Fibroblast of mammary gland (primary cell): ENCODE data around the gene CHID1.

Source experiments
- DNase-seq: peaks from one replicate; pipeline ENCODE4 v3.0.0-alpha.2; 2010; ENCODE audit warnings: low read depth
- H3K4me3 ChIP-seq: 2 replicates; pipeline ENCODE4 v1.5.1; 2011; ENCODE audit warnings: low read depth, mild to moderate bottlenecking, low read length, moderate library complexity; ENCODE audit not compliant: control insufficient read depth
- CTCF ChIP-seq: conservative IDR thresholded peaks from 2 replicates; pipeline ENCODE4 v1.5.1; 2011; ENCODE audit warnings: low read depth, low read length, inconsistent platforms; ENCODE audit not compliant: control insufficient read depth, insufficient read depth

Gene CHID1

GRCh38 chr11:837189-837989 lies 73.2 kb downstream of the CHID1 start:
- H3K4me3 ChIP-seq: no peak overlapping the region
- DNase-seq: no peak
- TF ChIP-seq CTCF: no peak

- no peak overlapping the region for H3K4me3 ChIP-seq
- TF ChIP-seq CTCF: no peak
- no peak for DNase-seq
These were observed 73.9 kb downstream of the CHID1 start for GRCh38 chr11:836700-837099.

- no peak for TF ChIP-seq CTCF
- no peak overlapping the region for H3K4me3 ChIP-seq
- no peak for DNase-seq
These were observed 74.3 kb downstream of the CHID1 start for GRCh38 chr11:836274-836673.

GRCh38 chr11:834371-835316 lies 76.0 kb downstream of the CHID1 start:
- peak overlapping the region; percentile 37 for H3K4me3 ChIP-seq
- peak; percentile 62 for DNase-seq
- TF ChIP-seq CTCF: no peak

- TF ChIP-seq CTCF: no peak
- DNase-seq: no peak
- H3K4me3 ChIP-seq: peak overlapping the region; percentile 51
These were observed 76.7 kb downstream of the CHID1 start for GRCh38 chr11:833849-834311.

- DNase-seq: no peak
- peak overlapping the region; percentile 51 for H3K4me3 ChIP-seq
- TF ChIP-seq CTCF: no peak
These were observed 77.4 kb downstream of the CHID1 start for GRCh38 chr11:833114-833791.
